NCI-H2029 treated with DMSO at 0.1 percent for 48 hours (cell line): ENCODE measurements around the gene SNED1.

Source experiments
- DNase-seq: peaks from one replicate; lab custom pipeline; 2025; lab: John Stamatoyannopoulos, UW

SNED1 gene

GRCh38 chr2:241048149-241048948 lies 49.9 kb downstream of the SNED1 start:
- DNase-seq, result no peak

- no peak for DNase-seq
These were observed 50.5 kb downstream of the SNED1 start for GRCh38 chr2:241048949-241049343.

GRCh38 chr2:241049739-241050623 lies 51.6 kb downstream of the SNED1 start:
- no peak for DNase-seq

- no peak for DNase-seq
These were observed 52.5 kb downstream of the SNED1 start for GRCh38 chr2:241050624-241051577.

- no peak for DNase-seq
These were observed 53.4 kb downstream of the SNED1 start for GRCh38 chr2:241051578-241052487.

GRCh38 chr2:241052677-241053360 lies 54.4 kb downstream of the SNED1 start:
- no peak for DNase-seq

- DNase-seq, result no peak
These were observed 55.3 kb downstream of the SNED1 start for GRCh38 chr2:241053576-241054251.

- no peak for DNase-seq
These were observed 62.9 kb downstream of the SNED1 start for GRCh38 chr2:241061275-241061674.

- no peak for DNase-seq
These were observed 64.1 kb downstream of the SNED1 start for GRCh38 chr2:241062389-241063092.

GRCh38 chr2:241063093-241063551 lies 64.7 kb downstream of the SNED1 start:
- no peak for DNase-seq

GRCh38 chr2:241063587-241063986 lies 65.2 kb downstream of the SNED1 start:
- no peak for DNase-seq

- no peak for DNase-seq
These were observed 65.8 kb downstream of the SNED1 start for GRCh38 chr2:241064008-241064801.

GRCh38 chr2:241064802-241065354 lies 66.5 kb downstream of the SNED1 start:
- DNase-seq, result no peak

- no peak for DNase-seq
These were observed 67.0 kb downstream of the SNED1 start for GRCh38 chr2:241065355-241065803.

GRCh38 chr2:241066171-241066892 lies 67.9 kb downstream of the SNED1 start:
- no peak for DNase-seq

- no peak for DNase-seq
These were observed 68.5 kb downstream of the SNED1 start for GRCh38 chr2:241066893-241067341.
